HepG2 (cell line): ENCODE results near the gene TNKS1BP1. TPM values are rescaled to one million over a fixed set of nuclear protein-coding genes. Genes with fewer than 3 reads are reported as not detected.

Experiments used
- ATAC-seq: fragments of 200-7000 bp; cut with Tn5 transposase; 3 replicates; pipeline ENCODE4 v1.9.1; 2020; ENCODE audit warnings: mild to moderate bottlenecking, moderate library complexity
- BruUV-seq: library from RNA; stranded (reverse); fragments of 400-500 nt; replicated peaks from 2 replicates; lab custom pipeline; 2021; lab: Mats Ljungman, UMichigan
- CTCF ChIA-PET: fragments of 300-600 bp; formaldehyde crosslinking; extraction: SDS; loops from one replicate; lab custom pipeline; 2021; ENCODE audit warnings: low total read pairs, inconsistent platforms, low intra/inter-chr PET ratio; lab: Yijun Ruan, JAX
- POLR2A ChIA-PET: fragments of 350-600 bp; sonication (Branson Sonifier 250); formaldehyde crosslinking; loops from one replicate; lab custom pipeline; 2020; ENCODE audit warnings: antibody characterized with exemption, inconsistent platforms; lab: Yijun Ruan, JAX
- DNase-seq: peaks from one replicate; pipeline ENCODE4 v3.0.0-alpha.2; 2015; ENCODE audit warnings: low spot score
- FAIRE-seq: peaks from 3 replicates; lab custom pipeline; 2011; peaks lifted over from hg19 to GRCh38; lab: Jason Lieb, UNC
- H2AFZ ChIP-seq: one replicate; pipeline ENCODE4 v1.6.1; 2011; ENCODE audit warnings: low read length, inconsistent platforms
- H3K27ac ChIP-seq: fragments of 300-600 bp; 3 replicates; pipeline ENCODE4 v1.8.0; 2011; ENCODE audit warnings: mixed run types, mild to moderate bottlenecking, mixed read lengths, low read length, inconsistent platforms; ENCODE audit not compliant: insufficient read depth; ENCODE audit errors: extremely low read length
- H3K27me3 ChIP-seq, 2 experiments: fragments of 200-600 bp in 1 of 2; 2 replicates in 1 of 2; 3 replicates in 1 of 2; pipeline versions ENCODE4 v1.6.0 to v1.8.0; 2011; ENCODE audit warnings: low read length in 2 of 2, mild to moderate bottlenecking in 2 of 2, moderate library complexity in 2 of 2, inconsistent platforms in 1 of 2; ENCODE audit not compliant: insufficient read depth in 2 of 2, control insufficient read depth in 1 of 2
- H3K36me3 ChIP-seq, 2 experiments: fragments of 200-600 bp in 1 of 2; replicated peaks in 1 of 2; 2 replicates in 1 of 2; 3 replicates in 1 of 2; pipeline versions ENCODE4 v1.5.1 to v1.8.0; 2011; ENCODE audit warnings: low read length in 2 of 2, inconsistent platforms in 1 of 2; ENCODE audit not compliant: insufficient read depth in 2 of 2, control insufficient read depth in 1 of 2
- H3K4me1 ChIP-seq: 2 replicates; pipeline ENCODE4 v1.5.1; 2012; ENCODE audit warnings: low read length, inconsistent platforms; ENCODE audit not compliant: insufficient read depth
- H3K4me2 ChIP-seq: 2 replicates; pipeline ENCODE4 v1.6.0; 2011; ENCODE audit warnings: low read depth, low read length, inconsistent platforms
- H3K4me3 ChIP-seq, 3 experiments: fragments of 200-600 bp in 1 of 3; sonication (generic), shearing (Covaris generic) in 1 of 3; replicated peaks in 1 of 3; 2 replicates each; pipeline ENCODE4 v1.5.1; 2011 to 2016; ENCODE audit warnings: low read length in 3 of 3, inconsistent platforms in 2 of 3, low read depth in 2 of 3, mild to moderate bottlenecking in 2 of 3, control low read depth in 1 of 3, mixed read lengths in 1 of 3; ENCODE audit not compliant: insufficient read depth in 1 of 3
- H3K79me2 ChIP-seq: one replicate; pipeline ENCODE4 v1.6.1; 2011; ENCODE audit warnings: low read length, inconsistent platforms; ENCODE audit not compliant: insufficient read depth
- H3K9ac ChIP-seq: 2 replicates; pipeline ENCODE4 v1.6.0; 2011; ENCODE audit warnings: mild to moderate bottlenecking, low read depth, low read length, inconsistent platforms; ENCODE audit not compliant: insufficient read depth
- H3K9me3 ChIP-seq: 2 replicates; pipeline ENCODE4 v1.5.1; 2012; ENCODE audit warnings: mild to moderate bottlenecking, low read length
- H4K20me1 ChIP-seq: 2 replicates; pipeline ENCODE4 v1.6.0; 2011; ENCODE audit warnings: inconsistent platforms, mild to moderate bottlenecking, low read length, moderate library complexity; ENCODE audit not compliant: insufficient read depth
- ARNT2 ChIP-seq: sonication (generic); formaldehyde crosslinking; IDR thresholded peaks from 2 replicates; pipeline ENCODE4 v1.8.0; 2022; ENCODE audit warnings: mild to moderate bottlenecking, low read depth, missing genetic modification reagents, moderate library complexity
- HNRNPK ChIP-seq: fragments of 200-400 bp; formaldehyde crosslinking; IDR thresholded peaks from 2 replicates; pipeline ENCODE4 v1.6.1; 2018; ENCODE audit warnings: low read length, low read depth, moderate library complexity, mild to moderate bottlenecking; ENCODE audit not compliant: poor library complexity, severe bottlenecking
- JUN ChIP-seq: sonication (generic); formaldehyde crosslinking; IDR thresholded peaks from 2 replicates; pipeline ENCODE4 v1.4.0; 2020; ENCODE audit warnings: mild to moderate bottlenecking, missing genetic modification reagents
- KLF9 ChIP-seq: IDR thresholded peaks from 2 replicates; pipeline ENCODE4 v1.6.1; 2016; ENCODE audit warnings: low read depth
- MXD1 ChIP-seq: sonication (generic); formaldehyde crosslinking; IDR thresholded peaks from 2 replicates; pipeline ENCODE4 v1.4.0; 2020; ENCODE audit warnings: mild to moderate bottlenecking, missing genetic modification reagents
- NFE2L1 ChIP-seq: sonication (generic); formaldehyde crosslinking; IDR thresholded peaks from 2 replicates; pipeline ENCODE4 v1.4.0; 2020; ENCODE audit warnings: missing genetic modification reagents, mild to moderate bottlenecking, borderline replicate concordance
- SAFB2 ChIP-seq: sonication (generic); formaldehyde crosslinking; IDR thresholded peaks from 2 replicates; pipeline ENCODE4 v1.5.1; 2020; ENCODE audit warnings: missing genetic modification reagents, low read depth, mild to moderate bottlenecking, borderline replicate concordance
- SPEN ChIP-seq: sonication (generic); formaldehyde crosslinking; IDR thresholded peaks from 2 replicates; pipeline ENCODE4 v1.5.1; 2020; ENCODE audit warnings: low read depth, mild to moderate bottlenecking, missing genetic modification reagents
- TBX2 ChIP-seq: sonication (generic); formaldehyde crosslinking; IDR thresholded peaks from 2 replicates; pipeline ENCODE4 v1.5.0; 2020; ENCODE audit warnings: missing genetic modification reagents, mild to moderate bottlenecking, borderline replicate concordance
- ZFP36L1 ChIP-seq: sonication (generic); formaldehyde crosslinking; IDR thresholded peaks from 2 replicates; pipeline ENCODE4 v1.8.0; 2022; ENCODE audit warnings: mild to moderate bottlenecking, missing genetic modification reagents, moderate library complexity
- ZNF629 ChIP-seq: sonication (generic); formaldehyde crosslinking; conservative IDR thresholded peaks from 2 replicates; pipeline ENCODE4 v1.5.0; 2020; ENCODE audit warnings: missing genetic modification reagents
- ZSCAN31 ChIP-seq: sonication (generic); formaldehyde crosslinking; IDR thresholded peaks from 2 replicates; pipeline ENCODE4 v1.5.0; 2020; ENCODE audit warnings: low read depth, mild to moderate bottlenecking, missing genetic modification reagents
- WGBS: methylation state at CpG from one replicate; pipeline ENCODE4 v1.1.6; 2017; ENCODE audit warnings: low lambda C conversion rate; 5-methylcytosine and 5-hydroxymethylcytosine counted together
- in situ Hi-C: cut with HindIII; loops from 2 replicates; pipeline ENCODE4 v1.10.0; 2017; ENCODE audit warnings: low pct_unique_long_range_greater_than_20kb; ENCODE audit not compliant: extremely low pct_ligation_motif_present
- intact Hi-C: fragments of 100-400 bp; cut with micrococcal nuclease; formaldehyde crosslinking; loops from one replicate; pipeline ENCODE4 v1.10.0; 2022; ENCODE audit not compliant: unreplicated experiment
- polyA plus RNA-seq, 8 experiments: library from polyadenylated mRNA; depleted of rRNA in 3 of 8; stranded (reverse) in 7 of 8; unstranded in 1 of 8; fragments of >200 nt; fragmentation: Illumina TruSeq in 4 of 8; extraction: Trizol in 4 of 8; gene quantifications; 2 replicates each; pipeline versions ENCODE4 v1.2.1 to v1.2.3, GENCODE V29; 2011 to 2016; ENCODE audit warnings: low read depth in 4 of 8, missing spikeins in 1 of 8, mixed read lengths in 1 of 8; ENCODE audit not compliant: insufficient read depth in 1 of 8
- total RNA-seq, 5 experiments: library from RNA; depleted of rRNA; stranded (reverse); fragments of >200 nt; fragmentation: Illumina TruSeq; extraction: Trizol; gene quantifications; 2 replicates each; pipeline ENCODE4 v1.2.3, GENCODE V29; 2016; ENCODE audit warnings: low read depth in 1 of 5

The TNKS1BP1 gene
- total and polyA plus RNA-seq, 2 of the 13 experiments (the other 11 are each of a cell fraction or from before 2014, with no cell fraction given): 13.7 to 15.0 TPM

DNA sequence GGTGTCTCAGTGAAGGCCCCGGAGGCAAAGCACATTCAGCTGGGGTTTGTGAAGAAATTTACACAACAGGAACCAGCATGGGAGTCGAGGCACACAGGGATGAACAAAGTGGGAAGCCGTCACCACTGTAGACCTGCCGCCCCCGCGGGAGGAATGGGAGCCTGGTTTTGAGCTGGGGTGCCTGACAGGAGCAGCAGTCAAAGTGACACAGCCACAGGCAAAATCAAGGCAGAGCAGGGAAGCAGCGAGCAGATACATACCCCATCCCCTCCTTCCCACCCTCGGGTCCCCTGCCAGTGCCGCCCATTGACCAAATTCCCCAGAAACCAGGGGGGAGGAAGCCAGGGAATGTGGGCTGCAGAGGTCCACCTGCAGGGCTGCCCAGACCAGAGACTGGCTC is 34.2 kb upstream of the TNKS1BP1 start (continued):
- TF ChIP-seq ARNT2 (no peak), ZSCAN31 (CRISPR knock-in tag) (no peak), TBX2 (no peak), JUN (CRISPR knock-in tag) (no peak)

GRCh38 chr11:57358543-57358961 is 33.8 kb upstream of the TNKS1BP1 start:
- Histone ChIP-seq H3K27ac (no peak overlapping the region), H3K9me3 (no peaks in the 10 kb centered on the region), H4K20me1 (no peaks in the 10 kb centered on the region), H3K4me1 (peaks cover 15% of the 10 kb centered on the region), H3K4me2 (no peak overlapping the region), H3K79me2 (no peaks in the 10 kb centered on the region), H3K27me3 (peaks cover 0 to 8% of the 10 kb centered on the region in 2 experiments; a peak in 2 of 5 replicates), H3K4me3 (no peak overlapping the region), H2AFZ (no peak overlapping the region), H3K36me3 (no peaks in the 10 kb centered on the region), H3K9ac (no peak overlapping the region)
- ChIA-PET POLR2A (no interaction called here), CTCF (no interaction called here)
- TF ChIP-seq MXD1 (CRISPR knock-in tag) (no peak), ZNF629 (CRISPR knock-in tag) (peak; percentile 67)
- intact Hi-C loops: no loop called here
- no peak for FAIRE-seq
- DNase-seq: no peak
- no peak for ATAC-seq
- in situ Hi-C loops: loop anchor here (10.0 kb wide), 1 partner anchor 514 kb away; no protein-coding TSS in a partner anchor
- WGBS: 62% methylated on average over 8 of the region's 9 CpGs
- BruUV-seq: no TSS peak

DNA sequence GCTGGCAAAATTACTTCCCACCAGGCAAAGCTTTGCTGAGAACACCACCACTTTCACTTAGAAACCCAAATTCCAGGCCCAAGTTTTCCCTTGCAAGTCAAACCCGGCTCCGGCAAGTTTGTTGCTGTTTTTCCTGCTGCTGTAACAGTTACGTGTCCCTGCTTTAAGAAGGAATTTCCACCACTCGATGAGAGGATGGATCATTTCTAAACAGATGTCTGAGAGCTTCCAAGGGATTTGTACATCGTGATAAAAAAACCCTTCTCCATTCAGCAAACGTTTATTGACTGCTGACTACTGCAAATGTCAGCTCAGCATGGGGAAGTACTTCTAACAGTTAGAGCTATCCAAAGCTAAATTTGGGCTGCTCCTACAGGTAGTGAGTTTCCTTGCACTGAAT is 33.1 kb upstream of the TNKS1BP1 start:
- Histone ChIP-seq H3K79me2 (no peaks in the 10 kb centered on the region), H2AFZ (no peak overlapping the region), H3K27ac (no peak overlapping the region), H3K4me3 (no peak overlapping the region), H3K36me3 (no peaks in the 10 kb centered on the region), H4K20me1 (no peaks in the 10 kb centered on the region), H3K4me2 (no peak overlapping the region), H3K27me3 (peaks cover 0 to 8% of the 10 kb centered on the region in 2 experiments; a peak in 2 of 5 replicates), H3K9me3 (no peaks in the 10 kb centered on the region), H3K4me1 (peaks cover 15% of the 10 kb centered on the region), H3K9ac (no peak overlapping the region)
- FAIRE-seq: no peak
- BruUV-seq: no TSS peak
- WGBS: 46% methylated on average over 6 of the region's 6 CpGs
- no peak for DNase-seq
- ChIA-PET CTCF (no interaction called here), POLR2A (no interaction called here)
- TF ChIP-seq ZFP36L1 (CRISPR knock-in tag) (no peak), KLF9 (no peak), SAFB2 (CRISPR knock-in tag) (no peak), SPEN (CRISPR knock-in tag) (no peak), HNRNPK (no peak), NFE2L1 (CRISPR knock-in tag) (no peak)
- ATAC-seq: no peak
- in situ Hi-C loops (loop anchor here (10.0 kb wide), 1 partner anchor 513 kb away; no protein-coding TSS in a partner anchor), intact Hi-C loops (no loop called here)
